ENCODE results near the gene HTT.
"Not testable (repeated sequence)": the region's sequence is repeated elsewhere in the genome, so short reads cannot be mapped to it uniquely, and the experiment has no call there.

Gene HTT

GRCh38 chr4:3046623-3047022, 27.9 kb upstream of the HTT start:
- DNase-seq: no peak

GRCh38 chr4:3047464-3048286, 26.8 kb upstream of the HTT start:
- DNase-seq: peak; percentile 5 to 8

- not testable (repeated sequence) for DNase-seq
These were observed 23.2 kb upstream of the HTT start for GRCh38 chr4:3051141-3051897.

- DNase-seq: no peak
These were observed 20.2 kb upstream of the HTT start for GRCh38 chr4:3054169-3054759.

GRCh38 chr4:3059943-3060342, 14.5 kb upstream of the HTT start:
- DNase-seq: no peak

- DNase-seq: no peak
These were observed 13.5 kb upstream of the HTT start for GRCh38 chr4:3060946-3061345.

GRCh38 chr4:3062471-3062870, 12.0 kb upstream of the HTT start:
- no peak for DNase-seq

- DNase-seq: no peak
These were observed 8.9 kb upstream of the HTT start for GRCh38 chr4:3065551-3065950.

- no peak for DNase-seq
These were observed 7.6 kb upstream of the HTT start for GRCh38 chr4:3066836-3067400.

- no peak for DNase-seq
These were observed 6.9 kb upstream of the HTT start for GRCh38 chr4:3067473-3068001.

- DNase-seq: no peak
These were observed 4.8 kb upstream of the HTT start for GRCh38 chr4:3069661-3070199.

GRCh38 chr4:3070709-3071500, 3.6 kb upstream of the HTT start:
- DNase-seq: no peak

- no peak for DNase-seq
These were observed 2.7 kb upstream of the HTT start for GRCh38 chr4:3071811-3072210.

GRCh38 chr4:3073158-3074077, 1.1 kb upstream of the HTT start:
- no peak for DNase-seq

- DNase-seq: peak; percentile 42 to 66
These were observed 568 bp downstream of the HTT start for GRCh38 chr4:3074846-3075651.

- no peak for DNase-seq
These were observed 1.1 kb downstream of the HTT start for GRCh38 chr4:3075652-3075981.

GRCh38 chr4:3077796-3078195, 3.3 kb downstream of the HTT start:
- no peak for DNase-seq

GRCh38 chr4:3079694-3080123, 5.2 kb downstream of the HTT start:
- DNase-seq: peak in 1 of 2 donors; percentile 93

- DNase-seq: no peak
These were observed 8.5 kb downstream of the HTT start for GRCh38 chr4:3082925-3083515.

GRCh38 chr4:3083732-3084131, 9.3 kb downstream of the HTT start:
- DNase-seq: no peak
